HL-60/S4 (cell line): ENCODE measurements around the gene ADD1.

Experiments
- in situ Hi-C: fragments of 300-500 bp; cut with MboI; formaldehyde crosslinking; loops from 2 replicates; pipeline ENCODE4 v1.14.3; 2022; ENCODE audit warnings: low sequenced_read_pairs

ADD1 gene

GRCh38 chr4:2834001-2834921 lies 9.4 kb upstream of the ADD1 start:
- in situ Hi-C loops = no loop called here

GRCh38 chr4:2835978-2836377 lies 7.7 kb upstream of the ADD1 start:
- in situ Hi-C loops = no loop called here

- in situ Hi-C loops = no loop called here
Measured at GRCh38 chr4:2836391-2836859, 7.2 kb upstream of the ADD1 start.

- in situ Hi-C loops = no loop called here
Measured at GRCh38 chr4:2837110-2837903, 6.3 kb upstream of the ADD1 start.

- in situ Hi-C loops = no loop called here
Measured at GRCh38 chr4:2837904-2838496, 5.6 kb upstream of the ADD1 start.

GRCh38 chr4:2839060-2839459 lies 4.6 kb upstream of the ADD1 start:
- in situ Hi-C loops = no loop called here

- in situ Hi-C loops = no loop called here
Measured at GRCh38 chr4:2842687-2843262, 869 bp upstream of the ADD1 start.

- in situ Hi-C loops = no loop called here
Measured at GRCh38 chr4:2843941-2844584, 419 bp downstream of the ADD1 start.

GRCh38 chr4:2846172-2846571 lies 2.5 kb downstream of the ADD1 start:
- in situ Hi-C loops = no loop called here

GRCh38 chr4:2847302-2847871 lies 3.7 kb downstream of the ADD1 start:
- in situ Hi-C loops = no loop called here

- in situ Hi-C loops = no loop called here
Measured at GRCh38 chr4:2848449-2848848, 4.8 kb downstream of the ADD1 start.

GRCh38 chr4:2849267-2850152 lies 5.9 kb downstream of the ADD1 start:
- in situ Hi-C loops = no loop called here

- in situ Hi-C loops = no loop called here
Measured at GRCh38 chr4:2850966-2851798, 7.5 kb downstream of the ADD1 start.

GRCh38 chr4:2852481-2852921 lies 8.9 kb downstream of the ADD1 start:
- in situ Hi-C loops = no loop called here

- in situ Hi-C loops = no loop called here
Measured at GRCh38 chr4:2855584-2855983, 11.9 kb downstream of the ADD1 start.

- in situ Hi-C loops = no loop called here
Measured at GRCh38 chr4:2856266-2856665, 12.6 kb downstream of the ADD1 start.

- in situ Hi-C loops = no loop called here
Measured at GRCh38 chr4:2857349-2857927, 13.8 kb downstream of the ADD1 start.
